K562 (cell line): Measurements from ENCODE around the gene ZNF354B. TPM values are rescaled to one million over a fixed set of nuclear protein-coding genes. Genes with fewer than 3 reads are reported as not detected.
A peak's percentile ranks its signal among the peaks of the same experiment; 100 is the strongest.

Experiments
- ATF4 ChIP-seq: fragments of 450-650 bp; formaldehyde crosslinking; IDR thresholded peaks from 2 replicates; pipeline ENCODE4 v1.4.0; 2022; ENCODE audit warnings: mild to moderate bottlenecking, moderate library complexity
- ATF7 ChIP-seq: fragments of 450-650 bp; IDR thresholded peaks from 2 replicates; pipeline ENCODE4 v1.7.1; 2014; ENCODE audit warnings: mild to moderate bottlenecking, moderate library complexity
- BHLHE40 ChIP-seq: IDR thresholded peaks from 2 replicates; pipeline ENCODE4 v1.6.1; 2011; ENCODE audit warnings: low read length, improper control_type of control experiment
- CBX1 ChIP-seq: sonication (generic); IDR thresholded peaks from 2 replicates; pipeline ENCODE4 v1.6.1; 2016; ENCODE audit warnings: antibody characterized with exemption, low read depth, mild to moderate bottlenecking
- ELF4 ChIP-seq: fragments of 450-650 bp; formaldehyde crosslinking; IDR thresholded peaks from 2 replicates; pipeline ENCODE4 v1.4.0; 2022; ENCODE audit warnings: missing genetic modification characterization
- HNRNPLL ChIP-seq: fragments of 200-400 bp; formaldehyde crosslinking; IDR thresholded peaks from 2 replicates; pipeline ENCODE4 v1.6.1; 2017; ENCODE audit warnings: low read length, low read depth, mild to moderate bottlenecking; ENCODE audit not compliant: poor library complexity, severe bottlenecking
- L3MBTL2 ChIP-seq: fragments of 450-650 bp; IDR thresholded peaks from 2 replicates; pipeline ENCODE4 v1.6.1; 2016; ENCODE audit warnings: mild to moderate bottlenecking, moderate library complexity
- MITF ChIP-seq: IDR thresholded peaks from 2 replicates; pipeline ENCODE4 v1.6.1; 2014; ENCODE audit warnings: antibody characterized with exemption
- TCF7L2 ChIP-seq: fragments of 150-350 bp; IDR thresholded peaks from 2 replicates; pipeline ENCODE4 v1.6.1; 2016; ENCODE audit warnings: low read depth, mild to moderate bottlenecking, low read length, moderate library complexity
- THAP12 ChIP-seq: fragments of 250-450 bp; sonication (Bioruptor Pico); IDR thresholded peaks from 2 replicates; pipeline ENCODE4 v1.9.0; 2021; ENCODE audit warnings: mild to moderate bottlenecking, inconsistent platforms
- TOE1 ChIP-seq, 2 experiments: fragments of 450-650 bp in 1 of 2; sonication (generic) in 1 of 2; formaldehyde crosslinking in 1 of 2; IDR thresholded peaks; 2 replicates each; pipeline versions ENCODE4 v1.7.1 to v1.8.0; 2016 to 2022; ENCODE audit warnings: borderline replicate concordance in 2 of 2, mild to moderate bottlenecking in 2 of 2, antibody characterized with exemption in 1 of 2, inconsistent platforms in 1 of 2, low read depth in 1 of 2, missing genetic modification reagents in 1 of 2, moderate library complexity in 1 of 2
- XRCC3 ChIP-seq: fragments of 450-650 bp; IDR thresholded peaks from 2 replicates; pipeline ENCODE4 v1.6.1; 2017; ENCODE audit warnings: mild to moderate bottlenecking, moderate library complexity
- ZBTB1 ChIP-seq: sonication (generic); formaldehyde crosslinking; IDR thresholded peaks from 2 replicates; pipeline ENCODE4 v1.8.1; 2023; ENCODE audit warnings: missing genetic modification reagents, low read depth, mild to moderate bottlenecking, borderline replicate concordance
- ZBTB17 ChIP-seq: fragments of 450-650 bp; formaldehyde crosslinking; IDR thresholded peaks from 2 replicates; pipeline ENCODE4 v1.4.0; 2020; ENCODE audit warnings: mild to moderate bottlenecking
- ZFPM2 ChIP-seq: fragments of 250-450 bp; sonication (Bioruptor Pico); IDR thresholded peaks from 2 replicates; pipeline ENCODE4 v1.5.1; 2022; ENCODE audit warnings: mild to moderate bottlenecking
- ZNF143 ChIP-seq: sonication (generic); formaldehyde crosslinking; IDR thresholded peaks from 2 replicates; pipeline ENCODE4 v1.9.0; 2022; ENCODE audit warnings: mild to moderate bottlenecking, missing genetic modification reagents
- ZNF512 ChIP-seq: IDR thresholded peaks from 2 replicates; pipeline ENCODE4 v1.6.1; 2016; ENCODE audit warnings: missing genetic modification characterization, missing compliant biosample characterization
- polyA plus RNA-seq, 8 experiments: library from polyadenylated mRNA; depleted of rRNA in 4 of 8; stranded (reverse) in 5 of 8; unstranded in 3 of 8; fragments of >200 nt; fragmentation: Nextera tagmentation in 2 of 8; fragmentation: Illumina TruSeq in 1 of 8; extraction: Ambion mirVana in 2 of 8; extraction: Trizol in 1 of 8; gene quantifications; 2 replicates each; pipeline versions ENCODE4 v1.2.1 to v1.2.3, GENCODE V29; 2011 to 2014; ENCODE audit warnings: inconsistent platforms in 1 of 8, missing spikeins in 1 of 8
- total RNA-seq, 7 experiments: library from RNA; depleted of rRNA in 6 of 7; stranded (reverse); fragments of >200 nt in 6 of 7; fragmentation: Illumina TruSeq in 2 of 7; extraction: Trizol in 2 of 7; gene quantifications; 2 replicates each; pipeline versions ENCODE4 v1.2.1 to v1.2.3, GENCODE V29; 2011 to 2021; ENCODE audit warnings: low replicate concordance in 1 of 7
- TF ChIP-seq, protein P1 (sequence below): fragments of 450-650 bp; formaldehyde crosslinking; IDR thresholded peaks from 2 replicates; pipeline ENCODE4 v1.4.0; 2020; ENCODE audit warnings: mild to moderate bottlenecking, mixed read lengths

ZNF354B gene
- total and polyA plus RNA-seq, 9 of the 15 experiments (the other 6 are each of a cell fraction or from before 2014, with no cell fraction given), result 1.8 to 18.3 (median 11.2) TPM

GRCh38 chr5:178859625-178860521 lies at the start of gene ZNF354B (continued):
- TF ChIP-seq MITF, result peak; percentile 69
- no peak for TF ChIP-seq CBX1
- TF ChIP-seq L3MBTL2, result peak; percentile 97
- TF ChIP-seq BHLHE40, result peak; percentile 46
- no peak for TF ChIP-seq ZFPM2 (CRISPR knock-in tag)
- TF ChIP-seq TOE1 (IDR thresholded peaks at IDR 0.05; ENCODE audit: borderline replicate concordance), result peak; percentile 47; the same call in 1 of the 2 replicates
- no peak for TF ChIP-seq TOE1 (CRISPR knock-in tag; IDR thresholded peaks at IDR 0.05; ENCODE audit: borderline replicate concordance, low read depth)
- TF ChIP-seq TCF7L2, result peak; percentile 40; the same call in 1 of the 2 replicates
- TF ChIP-seq THAP12, result no peak
- TF ChIP-seq HNRNPLL, result peak; percentile 83
- TF ChIP-seq ZBTB1 (CRISPR knock-in tag), result 0 out of 2 replicates have a peak, but pooled peaks have one; percentile 50
- peak; percentile 42; the same call in 1 of the 2 replicates for TF ChIP-seq ZBTB17 (CRISPR knock-in tag)
- TF ChIP-seq XRCC3, result no peak
- no peak for TF ChIP-seq ZNF512
- peak; percentile 79 for TF ChIP-seq ELF4
- TF ChIP-seq ATF7, result peak; percentile 54; the same call in 1 of the 2 replicates
- TF ChIP-seq, protein P1, sequence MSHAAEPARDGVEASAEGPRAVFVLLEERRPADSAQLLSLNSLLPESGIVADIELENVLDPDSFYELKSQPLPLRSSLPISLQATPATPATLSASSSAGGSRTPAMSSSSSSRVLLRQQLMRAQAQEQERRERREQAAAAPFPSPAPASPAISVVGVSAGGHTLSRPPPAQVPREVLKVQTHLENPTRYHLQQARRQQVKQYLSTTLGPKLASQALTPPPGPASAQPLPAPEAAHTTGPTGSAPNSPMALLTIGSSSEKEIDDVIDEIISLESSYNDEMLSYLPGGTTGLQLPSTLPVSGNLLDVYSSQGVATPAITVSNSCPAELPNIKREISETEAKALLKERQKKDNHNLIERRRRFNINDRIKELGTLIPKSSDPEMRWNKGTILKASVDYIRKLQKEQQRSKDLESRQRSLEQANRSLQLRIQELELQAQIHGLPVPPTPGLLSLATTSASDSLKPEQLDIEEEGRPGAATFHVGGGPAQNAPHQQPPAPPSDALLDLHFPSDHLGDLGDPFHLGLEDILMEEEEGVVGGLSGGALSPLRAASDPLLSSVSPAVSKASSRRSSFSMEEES, result peak; percentile 68
- TF ChIP-seq ATF4, result 0 out of 2 replicates have a peak, but pooled peaks have one; percentile 9
- TF ChIP-seq ZNF143 (CRISPR knock-in tag), result peak; percentile 94
